HG03196 (cell line): ENCODE measurements around the gene CHST1.

Experiments used
- ATAC-seq: cut with Tn5 transposase; IDR thresholded peaks from one replicate; pipeline ENCODE4 v1.9.1; 2021; ENCODE audit not compliant: unreplicated experiment

The CHST1 gene

GRCh38 chr11:45665206-45665932 is at the start of gene CHST1:
Gene CHST1, minus strand, starts transcription at chr11:45665622. Its CDS starts 14,699 bp downstream, at chr11:45650923.
- ATAC-seq: no peak

GRCh38 chr11:45713573-45713972 is 48.2 kb upstream of the CHST1 start:
- ATAC-seq: no peak

GRCh38 chr11:45710561-45710960 is 45.1 kb upstream of the CHST1 start:
- no peak for ATAC-seq

GRCh38 chr11:45708887-45709663 is 43.7 kb upstream of the CHST1 start:
- ATAC-seq: no peak

GRCh38 chr11:45704635-45705034 is 39.2 kb upstream of the CHST1 start:
- ATAC-seq: no peak

- ATAC-seq: no peak
Measured at GRCh38 chr11:45704133-45704532, 38.7 kb upstream of the CHST1 start.

- ATAC-seq: no peak
Measured at GRCh38 chr11:45702511-45702910, 37.1 kb upstream of the CHST1 start.

- no peak for ATAC-seq
Measured at GRCh38 chr11:45698777-45699497, 33.5 kb upstream of the CHST1 start.

- ATAC-seq: no peak
Measured at GRCh38 chr11:45692808-45693453, 27.5 kb upstream of the CHST1 start.

GRCh38 chr11:45688472-45689033 is 23.1 kb upstream of the CHST1 start:
- ATAC-seq: no peak

GRCh38 chr11:45687836-45688235 is 22.4 kb upstream of the CHST1 start:
- no peak for ATAC-seq

- ATAC-seq: no peak
Measured at GRCh38 chr11:45685964-45686537, 20.6 kb upstream of the CHST1 start.

GRCh38 chr11:45684440-45684839 is 19.0 kb upstream of the CHST1 start:
- ATAC-seq: no peak

- no peak for ATAC-seq
Measured at GRCh38 chr11:45683271-45684058, 18.0 kb upstream of the CHST1 start.

GRCh38 chr11:45679806-45680205 is 14.4 kb upstream of the CHST1 start:
- ATAC-seq: no peak

GRCh38 chr11:45678976-45679375 is 13.6 kb upstream of the CHST1 start:
- ATAC-seq: no peak

GRCh38 chr11:45677770-45678512 is 12.5 kb upstream of the CHST1 start:
- ATAC-seq: no peak

GRCh38 chr11:45676522-45677095 is 11.2 kb upstream of the CHST1 start:
- peak; percentile 71 for ATAC-seq

GRCh38 chr11:45675646-45676045 is 10.2 kb upstream of the CHST1 start:
- ATAC-seq: no peak
